Activated CD8-positive, alpha-beta T cell treated with anti-CD3 and anti-CD28 coated beads, Interleukin-2, amount 10 ng/mL, durations not matched to agents 7 days and 5 days (primary cell): ENCODE data around the gene HIC1. TPM values are rescaled to one million over a fixed set of nuclear protein-coding genes. Genes with fewer than 3 reads are reported as not detected.
A peak's percentile ranks its signal among the peaks of the same experiment; 100 is the strongest.

Experiments used
- ATAC-seq: fragments of 150-1000 bp; cut with Tn5 transposase; one replicate; pipeline ENCODE4 v1.10.0; 2021; ENCODE audit warnings: moderate library complexity
- CTCF ChIA-PET: fragments of 350-600 bp; sonication (Branson Sonifier 250); formaldehyde crosslinking; loops from one replicate; lab custom pipeline; 2021; ENCODE audit warnings: antibody characterized with exemption; lab: Charles Lee
- POLR2A ChIA-PET: fragments of 350-600 bp; sonication (Branson Sonifier 250); formaldehyde crosslinking; loops from one replicate; lab custom pipeline; 2021; ENCODE audit warnings: antibody characterized with exemption; lab: Charles Lee
- DNase-seq: peaks from one replicate; pipeline ENCODE4 v3.0.0-alpha.2; 2020
- H3K27ac Mint-ChIP-seq: one replicate; pipeline ENCODE4 v1.8.0; 2021; ENCODE audit warnings: mild to moderate bottlenecking, mixed read lengths
- H3K27me3 Mint-ChIP-seq: one replicate; pipeline ENCODE4 v1.8.0; 2021; ENCODE audit warnings: low read depth, mixed read lengths
- H3K36me3 Mint-ChIP-seq: one replicate; pipeline ENCODE4 v1.8.0; 2021; ENCODE audit warnings: low read depth, mixed read lengths
- H3K4me1 Mint-ChIP-seq: one replicate; pipeline ENCODE4 v1.8.0; 2021; ENCODE audit warnings: low read depth, mixed read lengths
- H3K4me3 Mint-ChIP-seq: one replicate; pipeline ENCODE4 v1.8.0; 2021; ENCODE audit warnings: mild to moderate bottlenecking, mixed read lengths
- H3K9me3 Mint-ChIP-seq: one replicate; pipeline ENCODE4 v1.8.0; 2022; ENCODE audit warnings: mixed read lengths; ENCODE audit not compliant: insufficient read depth
- total RNA-seq, 2 experiments: library from RNA; stranded (reverse); gene quantifications; one replicate each; pipeline ENCODE4 v1.2.3, GENCODE V29; 2021

The HIC1 gene
- total RNA-seq, 2 experiments from 2014 or later, result 66.8 to 70.8 TPM

DNA sequence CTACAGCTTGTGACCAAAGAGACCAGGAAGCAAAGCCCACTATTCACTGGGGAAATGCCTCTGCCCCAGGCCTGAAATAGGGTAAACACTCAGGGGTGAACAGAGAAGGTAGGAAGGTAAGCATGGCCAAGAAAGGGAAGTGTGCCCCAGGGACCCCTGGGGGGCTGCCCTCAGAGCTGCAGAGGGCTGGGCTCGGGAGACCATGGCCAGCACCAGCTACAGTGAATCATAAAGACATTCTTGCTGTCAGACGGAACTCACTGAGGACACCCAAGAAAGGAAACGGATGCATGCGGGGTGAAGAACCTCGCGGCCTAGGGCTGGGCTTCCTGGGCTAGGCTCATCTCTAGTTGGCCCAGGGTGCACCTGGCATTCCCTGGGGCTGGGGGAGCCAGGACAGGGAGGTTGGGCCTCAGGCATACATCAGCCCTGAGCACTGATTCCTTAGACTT lies 9.6 kb downstream of the HIC1 start:
- Mint-ChIP-seq H3K36me3 (peaks cover 85% of the 10 kb centered on the region), H3K27ac (peak overlapping the region; percentile 79), H3K4me3 (peak overlapping the region; percentile 8), H3K27me3 (no peaks in the 10 kb centered on the region), H3K9me3 (no peaks in the 10 kb centered on the region), H3K4me1 (peaks cover 81% of the 10 kb centered on the region)
- POLR2A ChIA-PET, result interaction anchor here (1.0 to 1.4 kb wide), 2 partner anchors 18 to 25 kb away, joined by 3 to 4 read pairs; no protein-coding TSS in a partner anchor
- no peak for DNase-seq
- no peak for ATAC-seq
- CTCF ChIA-PET, result interaction anchor here (0.7 to 4.2 kb wide), 14 partner anchors 10 to 219 kb away, joined by 3 to 37 read pairs (median 4); partner anchors contain the start of gene HIC1

DNA sequence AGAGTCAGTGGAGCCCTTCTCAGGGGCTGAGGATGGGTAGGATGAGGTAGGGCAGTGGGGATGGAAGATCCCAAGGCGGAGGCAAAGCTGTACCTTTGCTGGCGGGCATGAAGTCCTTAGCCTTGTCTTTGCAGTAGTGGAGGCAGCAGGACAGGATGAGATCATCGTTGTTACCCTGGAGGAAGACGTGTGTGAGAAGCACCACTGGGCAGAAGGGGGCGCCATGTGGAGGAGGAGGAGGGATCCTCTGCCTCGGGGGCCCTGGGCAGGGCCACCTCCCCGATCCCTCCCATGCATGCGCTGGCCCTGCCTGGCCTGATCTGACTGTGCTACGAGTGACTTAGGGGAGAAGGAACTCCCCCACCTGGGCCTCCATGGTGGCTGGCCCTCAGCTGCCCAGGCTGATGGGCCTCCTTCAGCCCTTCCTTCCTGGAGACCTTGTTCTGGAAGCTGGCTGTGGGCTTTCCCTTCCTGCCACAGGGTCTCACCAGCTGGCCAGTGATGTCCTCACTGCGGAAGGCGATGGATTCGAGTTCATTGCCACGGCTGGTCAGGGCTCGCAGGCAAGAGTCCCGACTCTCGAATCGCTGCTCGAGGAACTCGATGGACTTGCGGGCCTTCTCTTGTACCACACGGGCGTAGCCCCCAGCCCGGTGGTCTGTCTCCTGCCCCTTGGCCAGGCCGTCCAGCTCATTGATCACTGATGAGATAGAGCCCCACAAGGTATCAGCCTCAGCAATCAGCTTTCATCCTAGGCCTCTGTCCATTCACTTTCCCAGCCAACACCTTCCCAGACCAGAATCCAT lies 10.3 kb downstream of the HIC1 start:
- Mint-ChIP-seq H3K36me3 (peaks cover 86% of the 10 kb centered on the region), H3K9me3 (no peaks in the 10 kb centered on the region), H3K27me3 (no peaks in the 10 kb centered on the region), H3K27ac (peak overlapping the region; percentile 79), H3K4me1 (peaks cover 82% of the 10 kb centered on the region), H3K4me3 (no peak overlapping the region)
- DNase-seq, result peak; percentile 84
- ChIA-PET CTCF (interaction anchor here (0.6 to 4.2 kb wide), 18 partner anchors 10 to 218 kb away, joined by 3 to 37 read pairs (median 4); partner anchors contain the start of gene HIC1), POLR2A (interaction anchor here (1.0 to 1.4 kb wide), 3 partner anchors 17 to 25 kb away, joined by 3 to 7 read pairs (median 4); no protein-coding TSS in a partner anchor)
- peak; percentile 65 for ATAC-seq

DNA sequence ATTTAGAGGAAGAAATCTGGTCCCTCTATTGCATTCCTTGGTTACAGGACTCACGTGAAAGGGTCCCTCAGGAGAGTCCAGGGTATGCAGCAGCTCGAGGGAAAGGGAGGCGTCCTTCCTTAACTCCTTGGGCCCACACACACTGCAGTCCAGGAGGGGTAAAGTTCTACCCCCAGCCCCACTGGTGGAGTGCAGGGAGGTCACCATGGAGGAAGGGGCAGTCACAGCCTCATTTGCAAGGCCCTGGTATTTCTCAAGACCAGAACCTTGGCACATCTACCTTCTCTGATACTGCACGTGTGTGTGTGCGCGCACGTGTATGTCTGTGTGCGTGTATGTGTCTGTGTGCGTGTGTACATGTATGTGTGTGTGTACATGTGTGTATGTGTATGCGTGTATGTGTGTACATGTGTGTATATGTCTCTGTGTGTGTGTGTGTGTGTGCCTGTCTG lies 11.1 kb downstream of the HIC1 start:
- DNase-seq, result no peak
- peak overlapping the region; percentile 48 for H3K27ac Mint-ChIP-seq
- ATAC-seq, result no peak
- no peaks in the 10 kb centered on the region for H3K9me3 Mint-ChIP-seq
- H3K27me3 Mint-ChIP-seq, result no peaks in the 10 kb centered on the region
- H3K36me3 Mint-ChIP-seq, result peaks cover 82% of the 10 kb centered on the region
- ChIA-PET POLR2A (interaction anchor here (1.2 kb wide), 1 partner anchor 22 kb away, joined by 7 read pairs; no protein-coding TSS in a partner anchor), CTCF (interaction anchor here (0.6 to 4.2 kb wide), 11 partner anchors 11 to 217 kb away, joined by 3 to 37 read pairs (median 3); partner anchors contain the start of gene HIC1)
- peaks cover 82% of the 10 kb centered on the region for H3K4me1 Mint-ChIP-seq
- H3K4me3 Mint-ChIP-seq, result no peak overlapping the region

DNA sequence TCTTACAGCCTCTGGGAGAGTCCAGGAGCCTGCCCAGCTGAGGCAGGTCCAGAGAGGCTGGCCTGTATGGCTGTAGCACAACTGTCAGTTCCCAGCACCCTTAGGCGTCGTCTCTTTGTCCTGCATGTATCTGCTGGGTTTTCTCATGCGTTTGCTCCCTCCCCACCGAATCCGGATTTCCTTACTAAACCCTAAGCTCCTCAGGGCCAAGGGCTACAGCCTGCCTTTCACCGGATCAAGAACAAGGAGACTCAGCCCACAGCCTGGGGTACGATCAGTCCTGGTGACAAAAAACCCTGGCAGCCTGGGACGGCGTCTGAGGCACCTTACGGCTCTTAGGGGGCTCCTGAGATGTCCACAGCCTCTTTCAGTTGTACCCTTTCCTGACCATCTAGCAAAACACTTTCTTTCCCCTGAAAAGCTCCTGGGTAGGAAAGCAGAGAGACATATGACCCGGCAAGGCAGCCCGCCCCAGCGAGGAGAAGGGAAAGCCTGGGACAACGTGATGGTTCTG lies 12.2 kb downstream of the HIC1 start:
- no peak overlapping the region for H3K4me3 Mint-ChIP-seq
- H3K27ac Mint-ChIP-seq, result peak overlapping the region; percentile 20

DNA sequence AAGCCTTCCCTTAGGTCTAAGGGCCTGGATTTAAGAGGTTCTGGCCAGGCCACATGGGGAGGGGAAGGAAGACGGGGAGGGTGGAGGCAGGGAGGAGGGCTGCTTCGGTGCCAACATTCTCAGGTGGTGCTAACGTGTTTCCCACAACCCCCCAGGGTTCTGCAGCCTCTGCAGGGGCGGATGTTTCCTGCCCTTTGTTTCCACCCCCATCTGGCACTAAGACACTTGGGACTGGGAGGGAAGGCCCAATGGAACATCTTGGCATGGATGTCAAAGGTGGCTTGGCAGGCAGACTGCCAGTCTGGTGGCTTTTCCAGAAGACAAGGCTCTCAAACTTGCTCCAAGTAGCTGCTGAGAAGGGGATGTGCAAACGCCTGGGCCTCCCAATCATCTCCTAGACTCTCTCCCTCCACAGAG lies 12.7 kb downstream of the HIC1 start:
- DNase-seq, result no peak
- Mint-ChIP-seq H3K27ac (peak overlapping the region; percentile 51), H3K36me3 (peaks cover 84% of the 10 kb centered on the region), H3K4me1 (peaks cover 76% of the 10 kb centered on the region), H3K9me3 (no peaks in the 10 kb centered on the region), H3K4me3 (no peak overlapping the region), H3K27me3 (no peaks in the 10 kb centered on the region)
- no peak for ATAC-seq
- CTCF ChIA-PET, result interaction anchor here (0.9 to 4.6 kb wide), 10 partner anchors 10 to 215 kb away, joined by 3 to 47 read pairs (median 4); partner anchors contain the start of gene HIC1
- POLR2A ChIA-PET, result interaction anchor here (1.3 to 1.4 kb wide), 2 partner anchors 11 to 22 kb away, joined by 7 to 13 read pairs; no protein-coding TSS in a partner anchor

More for the DNA sequence above, 12.2 kb downstream of the HIC1 start:
- Mint-ChIP-seq H3K27me3 (no peaks in the 10 kb centered on the region), H3K36me3 (peaks cover 84% of the 10 kb centered on the region), H3K4me1 (peaks cover 81% of the 10 kb centered on the region), H3K9me3 (no peaks in the 10 kb centered on the region)
- ChIA-PET POLR2A (interaction anchor here (0.7 to 1.4 kb wide), 2 partner anchors 10 to 77 kb away, joined by 3 to 7 read pairs; no protein-coding TSS in a partner anchor), CTCF (interaction anchor here (1.0 to 4.2 kb wide), 4 partner anchors 12 to 178 kb away, joined by 3 to 26 read pairs (median 5); partner anchors contain the start of gene HIC1)
- DNase-seq (no peak), ATAC-seq (no peak)

DNA sequence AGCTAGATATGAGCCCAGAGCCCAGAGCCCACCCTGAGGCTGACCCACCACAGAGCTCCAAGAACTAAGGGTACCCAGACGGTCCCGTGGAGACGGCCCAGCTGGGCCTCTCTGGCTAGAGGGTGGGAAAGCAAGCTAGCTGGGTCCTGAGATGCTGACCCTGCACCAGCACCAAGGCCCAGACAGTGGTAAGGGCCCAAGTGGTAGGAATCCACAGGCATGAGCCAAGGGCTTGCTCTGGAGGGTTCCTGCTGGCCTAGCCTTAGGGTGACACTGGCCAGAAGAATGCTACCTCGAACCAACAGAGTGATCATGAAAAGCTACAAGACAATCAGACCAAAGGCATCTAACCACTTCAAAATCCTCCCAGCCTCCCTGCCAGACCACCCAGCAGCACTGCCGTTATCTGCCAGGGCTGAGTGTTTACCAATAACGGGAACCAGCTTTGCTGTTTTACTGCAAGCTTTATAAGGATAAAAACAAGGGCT lies 13.2 kb downstream of the HIC1 start:
- Mint-ChIP-seq H3K27ac (peak overlapping the region; percentile 84), H3K9me3 (no peaks in the 10 kb centered on the region), H3K36me3 (peaks cover 82% of the 10 kb centered on the region), H3K27me3 (no peaks in the 10 kb centered on the region), H3K4me3 (no peak overlapping the region), H3K4me1 (peaks cover 74% of the 10 kb centered on the region)
- no peak for DNase-seq
- no peak for ATAC-seq
- CTCF ChIA-PET, result interaction anchor here (0.9 to 4.6 kb wide), 9 partner anchors 10 to 335 kb away, joined by 3 to 47 read pairs (median 3); partner anchors contain the start of gene HIC1
- POLR2A ChIA-PET, result interaction anchor here (1.3 to 1.4 kb wide), 2 partner anchors 11 to 22 kb away, joined by 7 to 13 read pairs; no protein-coding TSS in a partner anchor

DNA sequence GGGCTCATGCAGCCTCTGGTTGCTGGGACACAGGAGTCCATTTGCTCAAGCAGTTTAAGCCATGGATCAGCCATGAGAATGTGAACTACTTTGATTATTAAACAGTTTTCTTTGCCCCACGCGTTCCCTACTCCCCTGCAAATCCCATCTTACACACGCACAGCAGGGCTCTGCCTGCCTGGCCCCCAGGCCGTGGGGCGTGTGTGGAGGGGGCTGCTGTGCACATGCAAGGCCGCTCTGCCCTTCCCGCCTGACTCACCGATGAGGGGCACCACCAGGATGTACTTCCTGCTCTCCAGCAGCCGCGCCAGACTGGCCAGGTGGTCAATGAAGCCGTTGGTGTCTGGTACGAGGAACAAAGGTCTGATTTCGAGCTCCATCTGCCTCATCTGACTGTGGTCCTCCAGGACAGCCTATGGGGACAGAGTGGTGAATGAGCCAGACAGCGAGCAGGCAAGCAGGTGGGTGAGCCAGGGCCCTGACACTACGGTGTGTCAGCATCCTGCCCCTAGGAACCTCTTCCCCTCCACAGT lies 13.7 kb downstream of the HIC1 start:
- Mint-ChIP-seq H3K4me1 (peaks cover 68% of the 10 kb centered on the region), H3K9me3 (no peaks in the 10 kb centered on the region), H3K27me3 (no peaks in the 10 kb centered on the region), H3K27ac (peak overlapping the region; percentile 84), H3K36me3 (peaks cover 78% of the 10 kb centered on the region), H3K4me3 (peak overlapping the region; percentile 32)
- ChIA-PET POLR2A (interaction anchor here (1.2 to 1.4 kb wide), 3 partner anchors 12 to 176 kb away, joined by 4 to 13 read pairs (median 7); no protein-coding TSS in a partner anchor), CTCF (interaction anchor here (0.9 to 4.6 kb wide), 11 partner anchors 11 to 334 kb away, joined by 3 to 47 read pairs (median 3); partner anchors contain the start of gene HIC1)
- DNase-seq, result no peak
- ATAC-seq, result no peak

DNA sequence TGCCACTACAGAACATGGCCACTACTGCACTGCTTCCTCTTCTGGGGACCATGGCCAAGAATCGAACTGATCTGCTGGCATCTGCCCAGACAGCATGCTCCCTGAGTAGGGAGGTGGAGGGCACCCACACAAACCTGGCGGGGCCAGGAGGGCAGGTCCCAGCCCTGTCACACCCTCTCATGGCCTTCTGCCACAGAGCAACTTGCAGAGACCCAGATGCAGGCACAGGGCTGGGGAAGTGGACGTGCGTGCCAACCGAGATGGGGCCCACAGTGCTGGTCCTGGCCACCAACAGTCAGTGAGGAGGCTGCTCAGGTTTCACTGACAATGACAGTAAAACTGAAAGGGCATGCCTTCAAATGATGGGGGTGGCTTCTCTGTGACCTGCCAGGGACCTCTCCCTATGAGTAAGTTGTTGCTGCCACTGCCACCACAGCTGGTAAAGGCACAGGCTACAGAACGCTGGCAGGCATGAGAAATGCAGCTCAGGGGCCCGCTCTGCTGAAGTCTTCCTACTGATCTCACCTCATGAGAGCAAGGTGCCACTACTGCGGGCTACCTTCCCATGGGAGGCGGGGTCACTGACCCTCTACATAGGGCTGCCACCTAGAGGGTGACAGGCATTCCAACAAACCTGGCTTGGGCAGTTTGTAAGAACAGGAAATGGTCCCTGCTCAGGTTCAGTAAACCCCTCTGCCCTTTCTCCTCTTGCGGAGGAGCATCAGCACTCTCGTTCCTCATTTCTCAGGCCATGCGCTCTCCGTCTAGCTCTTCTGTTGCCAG lies 15.5 kb downstream of the HIC1 start:
- Mint-ChIP-seq H3K4me3 (peak overlapping the region; percentile 16), H3K27ac (peak overlapping the region; percentile 84), H3K4me1 (peaks cover 67% of the 10 kb centered on the region), H3K27me3 (no peaks in the 10 kb centered on the region), H3K9me3 (no peaks in the 10 kb centered on the region), H3K36me3 (peaks cover 71% of the 10 kb centered on the region)
- ATAC-seq (peak; percentile 82), DNase-seq (peak; percentile 78)
- POLR2A ChIA-PET, result interaction anchor here (0.8 to 2.2 kb wide), 3 partner anchors 16 to 322 kb away, joined by 3 to 8 read pairs (median 3); no protein-coding TSS in a partner anchor
- CTCF ChIA-PET, result interaction anchor here (1.2 to 4.6 kb wide), 6 partner anchors 12 to 211 kb away, joined by 3 to 47 read pairs (median 10); partner anchors contain the start of gene HIC1

DNA sequence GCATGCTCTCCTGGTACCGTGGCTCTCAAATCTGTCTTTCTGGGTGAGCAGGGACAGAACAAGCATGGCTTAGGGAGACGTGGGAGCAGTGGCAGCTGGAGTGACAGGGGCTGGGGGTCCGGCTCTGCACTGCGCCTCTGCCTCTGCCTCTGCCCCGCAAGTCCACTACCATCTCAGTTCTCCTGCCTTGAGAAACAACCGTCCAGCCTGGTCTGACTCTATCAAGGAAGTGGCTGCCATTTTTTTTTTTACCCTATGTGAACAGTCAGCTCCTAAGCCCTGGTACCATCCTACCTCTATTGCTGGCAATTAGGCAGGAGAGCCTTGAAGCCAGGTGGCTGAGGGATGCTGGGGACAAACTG lies 16.1 kb downstream of the HIC1 start:
- ChIA-PET CTCF (interaction anchor here (1.2 to 4.6 kb wide), 4 partner anchors 12 to 174 kb away, joined by 3 to 47 read pairs (median 9); no protein-coding TSS in a partner anchor), POLR2A (interaction anchor here (0.8 to 2.2 kb wide), 4 partner anchors 12 to 18 kb away, joined by 3 to 8 read pairs (median 4); partner anchors contain the start of gene HIC1)
- no peaks in the 10 kb centered on the region for H3K9me3 Mint-ChIP-seq
- H3K27me3 Mint-ChIP-seq, result no peaks in the 10 kb centered on the region
- H3K4me3 Mint-ChIP-seq, result no peak overlapping the region
- DNase-seq (no peak), ATAC-seq (no peak)
- peaks cover 67% of the 10 kb centered on the region for H3K36me3 Mint-ChIP-seq
- H3K27ac Mint-ChIP-seq, result peak overlapping the region; percentile 59
- H3K4me1 Mint-ChIP-seq, result peaks cover 72% of the 10 kb centered on the region
